ENCODE results near the gene ZNF766. TPM values are rescaled to one million over a fixed set of nuclear protein-coding genes. Genes with fewer than 3 reads are reported as not detected.

ZNF766 gene
- total and polyA plus RNA-seq, 2 donors from 2014 or later: 8.4 to 22.8 TPM

GRCh38 chr19:52230685-52231084 is 38.7 kb upstream of the ZNF766 start:
- no peak overlapping the region for H3K9ac ChIP-seq (ENCODE audit: low read length in 3 of 3)
- H3K4me3 ChIP-seq (ENCODE audit: low read length in 3 of 3): no peak overlapping the region
- no peaks in the 10 kb centered on the region for H3K27me3 ChIP-seq (ENCODE audit: control insufficient read depth, insufficient read depth, low read length)
- intact Hi-C loops (cut with DNase I): loop anchor here (10.0 kb wide), 1 partner anchor 96 kb away; the partner anchor contains the start of gene ZNF616
- H3K4me1 ChIP-seq (ENCODE audit: control insufficient read depth in 2 of 3, insufficient read depth in 2 of 3, low read depth in 1 of 3, low read length in 3 of 3): no peaks in the 10 kb centered on the region
- no peaks in the 10 kb centered on the region for H3K9me3 ChIP-seq (ENCODE audit: control insufficient read depth in 2 of 3, insufficient read depth in 1 of 3, low read length in 3 of 3)
- no peak overlapping the region for H3K27ac ChIP-seq (ENCODE audit: low read depth in 2 of 2, low read length in 2 of 2)
- peaks cover under 1 to 18% (median 12%) of the 10 kb centered on the region in 3 donors for H3K36me3 ChIP-seq (ENCODE audit: control insufficient read depth in 2 of 3, insufficient read depth in 3 of 3, low read length in 3 of 3)
- FAIRE-seq: no peak
- no peak for DNase-seq
- TF ChIP-seq, protein P1, sequence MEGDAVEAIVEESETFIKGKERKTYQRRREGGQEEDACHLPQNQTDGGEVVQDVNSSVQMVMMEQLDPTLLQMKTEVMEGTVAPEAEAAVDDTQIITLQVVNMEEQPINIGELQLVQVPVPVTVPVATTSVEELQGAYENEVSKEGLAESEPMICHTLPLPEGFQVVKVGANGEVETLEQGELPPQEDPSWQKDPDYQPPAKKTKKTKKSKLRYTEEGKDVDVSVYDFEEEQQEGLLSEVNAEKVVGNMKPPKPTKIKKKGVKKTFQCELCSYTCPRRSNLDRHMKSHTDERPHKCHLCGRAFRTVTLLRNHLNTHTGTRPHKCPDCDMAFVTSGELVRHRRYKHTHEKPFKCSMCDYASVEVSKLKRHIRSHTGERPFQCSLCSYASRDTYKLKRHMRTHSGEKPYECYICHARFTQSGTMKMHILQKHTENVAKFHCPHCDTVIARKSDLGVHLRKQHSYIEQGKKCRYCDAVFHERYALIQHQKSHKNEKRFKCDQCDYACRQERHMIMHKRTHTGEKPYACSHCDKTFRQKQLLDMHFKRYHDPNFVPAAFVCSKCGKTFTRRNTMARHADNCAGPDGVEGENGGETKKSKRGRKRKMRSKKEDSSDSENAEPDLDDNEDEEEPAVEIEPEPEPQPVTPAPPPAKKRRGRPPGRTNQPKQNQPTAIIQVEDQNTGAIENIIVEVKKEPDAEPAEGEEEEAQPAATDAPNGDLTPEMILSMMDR (IDR thresholded peaks at IDR 0.05; ENCODE audit: borderline replicate concordance, extremely low read depth, insufficient read depth): no peak

- intact Hi-C loops (cut with DNase I): loop anchor here (10.0 kb wide), 1 partner anchor 97 kb away; the partner anchor contains the start of gene ZNF616
- DNase-seq: no peak
- Histone ChIP-seq H3K27ac (ENCODE audit: low read depth in 2 of 2, low read length in 2 of 2) (no peak overlapping the region), H3K4me1 (ENCODE audit: control insufficient read depth in 2 of 3, insufficient read depth in 2 of 3, low read depth in 1 of 3, low read length in 3 of 3) (no peaks in the 10 kb centered on the region), H3K27me3 (ENCODE audit: control insufficient read depth, insufficient read depth, low read length) (no peaks in the 10 kb centered on the region), H3K36me3 (ENCODE audit: control insufficient read depth in 2 of 3, insufficient read depth in 3 of 3, low read length in 3 of 3) (peaks cover 0 to 13% (median 6%) of the 10 kb centered on the region in 3 donors), H3K9ac (ENCODE audit: low read length in 3 of 3) (no peak overlapping the region), H3K4me3 (ENCODE audit: low read length in 3 of 3) (no peak overlapping the region), H3K9me3 (ENCODE audit: control insufficient read depth in 2 of 3, insufficient read depth in 1 of 3, low read length in 3 of 3) (no peaks in the 10 kb centered on the region)
- TF ChIP-seq, protein P1 (IDR thresholded peaks at IDR 0.05; ENCODE audit: borderline replicate concordance, extremely low read depth, insufficient read depth): no peak
- no peak for FAIRE-seq
Measured at GRCh38 chr19:52231154-52231910, 38.1 kb upstream of the ZNF766 start.

- no peak overlapping the region for H3K9ac ChIP-seq (ENCODE audit: low read length in 3 of 3)
- no peak overlapping the region for H3K4me3 ChIP-seq (ENCODE audit: low read length in 3 of 3)
- DNase-seq: no peak
- intact Hi-C loops (cut with DNase I): loop anchor here (10.0 kb wide), 1 partner anchor 100 kb away; the partner anchor contains the start of gene ZNF616
- no peak for FAIRE-seq
- H3K4me1 ChIP-seq (ENCODE audit: control insufficient read depth in 2 of 3, insufficient read depth in 2 of 3, low read depth in 1 of 3, low read length in 3 of 3): no peaks in the 10 kb centered on the region
- TF ChIP-seq, protein P1 (IDR thresholded peaks at IDR 0.05; ENCODE audit: borderline replicate concordance, extremely low read depth, insufficient read depth): no peak
- H3K9me3 ChIP-seq (ENCODE audit: control insufficient read depth in 2 of 3, insufficient read depth in 1 of 3, low read length in 3 of 3): no peaks in the 10 kb centered on the region
- no peaks in the 10 kb centered on the region for H3K27me3 ChIP-seq (ENCODE audit: control insufficient read depth, insufficient read depth, low read length)
- H3K36me3 ChIP-seq (ENCODE audit: control insufficient read depth in 2 of 3, insufficient read depth in 3 of 3, low read length in 3 of 3): no peaks in the 10 kb centered on the region
- no peak overlapping the region for H3K27ac ChIP-seq (ENCODE audit: low read depth in 2 of 2, low read length in 2 of 2)
Measured at GRCh38 chr19:52234406-52234805, 35.0 kb upstream of the ZNF766 start.

Data from kidney (tissue), 14 donors.